NCI-H1417 (cell line): Measurements from ENCODE around the gene SMAD4.
"Not testable (repeated sequence)": the region's sequence is repeated elsewhere in the genome, so short reads cannot be mapped to it uniquely, and the experiment has no call there.

Experiments used
- DNase-seq, 3 experiments: peaks; one replicate each; lab custom pipeline; 2025; lab: John Stamatoyannopoulos, UW

Gene SMAD4

DNA sequence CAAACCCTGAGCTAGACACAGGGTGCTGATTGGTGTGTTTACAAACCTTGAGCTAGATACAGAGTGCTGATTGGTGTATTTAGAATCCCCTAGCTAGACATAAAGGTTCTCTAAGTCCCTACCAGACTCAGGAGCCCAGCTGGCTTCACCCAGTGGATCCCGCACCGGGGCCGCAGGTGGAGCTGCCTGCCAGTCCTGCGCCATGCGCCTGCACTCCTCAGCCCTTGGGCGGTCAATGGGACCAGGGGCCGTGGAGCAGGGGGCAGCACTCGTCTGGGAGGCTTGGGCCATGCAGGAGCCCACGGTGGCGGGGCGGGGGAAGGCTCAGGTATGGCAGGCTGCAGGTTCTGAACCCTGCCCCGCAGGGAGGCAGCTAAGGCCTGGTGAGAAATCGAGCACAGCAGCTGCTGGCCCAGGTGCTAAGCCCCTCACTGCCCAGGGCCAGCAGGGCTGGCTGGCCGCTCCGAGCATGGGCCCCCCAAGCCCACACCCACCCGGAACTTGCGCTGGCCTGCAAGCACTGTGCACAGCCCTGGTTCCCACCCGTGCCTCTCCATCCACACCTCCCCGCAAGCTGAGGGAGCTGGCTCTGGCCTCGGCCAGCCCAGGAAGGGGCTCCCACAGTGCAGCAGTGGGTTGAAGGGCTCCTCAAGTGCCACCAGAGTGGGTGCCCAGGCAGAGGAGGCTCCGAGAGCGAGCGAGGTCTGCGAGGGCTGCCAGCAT is 81.8 kb downstream of the SMAD4 start:
- DNase-seq: not testable (repeated sequence)

DNA sequence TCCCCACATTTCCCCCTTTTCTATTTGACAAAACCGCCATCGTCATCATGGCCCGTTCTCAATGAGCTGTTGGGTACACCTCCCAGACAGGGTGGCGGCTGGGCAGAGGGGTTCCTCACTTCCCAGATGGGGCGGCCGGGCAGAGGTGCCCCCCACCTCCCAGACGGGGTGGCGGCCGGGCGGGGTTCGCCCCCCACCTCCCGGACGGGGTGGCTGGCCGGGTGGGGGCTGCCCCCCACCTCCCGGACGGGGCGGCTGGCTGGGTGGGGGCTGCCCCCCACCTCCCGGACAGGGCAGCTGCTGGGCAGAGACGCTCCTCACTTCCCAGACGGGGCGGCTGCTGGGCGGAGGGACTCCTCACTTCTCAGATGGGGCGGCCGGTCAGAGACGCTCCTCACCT is 87.0 kb downstream of the SMAD4 start:
- not testable (repeated sequence) for DNase-seq

DNA sequence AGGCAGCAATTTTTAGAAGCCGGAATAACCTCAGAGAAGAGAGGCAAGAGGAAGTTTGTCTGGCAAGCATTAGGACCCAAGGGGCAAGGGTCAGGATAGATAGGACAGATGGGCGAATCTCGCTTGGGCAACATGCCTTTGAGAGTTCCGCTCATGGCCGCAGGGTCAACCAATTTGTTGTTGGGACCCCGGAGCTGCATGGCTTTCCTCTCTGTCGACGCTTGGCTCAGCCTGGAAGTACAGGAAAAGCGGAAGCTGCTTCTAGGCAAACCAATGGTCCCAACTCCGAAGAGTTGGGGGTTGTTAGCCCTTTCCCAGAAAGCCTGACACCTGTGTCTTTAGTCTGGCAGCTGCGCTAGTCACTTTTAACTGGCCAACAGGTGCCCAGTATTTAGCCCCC is 89.5 kb downstream of the SMAD4 start:
- DNase-seq: not testable (repeated sequence)

DNA sequence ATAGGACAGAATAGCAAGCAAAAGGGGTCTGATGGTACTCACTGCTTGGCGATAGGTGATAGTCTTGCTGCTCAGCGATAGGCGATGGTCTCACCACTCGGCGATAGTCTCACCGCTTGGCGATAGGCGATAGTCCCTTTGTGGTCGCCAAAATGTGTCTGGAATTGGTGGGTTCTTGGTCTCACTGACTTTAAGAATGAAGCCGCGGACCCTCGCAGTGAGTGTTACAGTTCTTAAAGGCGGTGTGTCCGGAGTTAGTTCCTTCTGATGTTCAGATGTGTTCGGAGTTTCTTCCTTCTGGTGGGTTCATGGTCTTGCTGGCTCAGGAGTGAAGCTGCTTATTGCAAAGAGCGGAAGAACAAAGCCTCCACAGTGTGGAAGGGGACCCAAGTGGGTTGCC is 90.0 kb downstream of the SMAD4 start:
- not testable (repeated sequence) for DNase-seq

DNA sequence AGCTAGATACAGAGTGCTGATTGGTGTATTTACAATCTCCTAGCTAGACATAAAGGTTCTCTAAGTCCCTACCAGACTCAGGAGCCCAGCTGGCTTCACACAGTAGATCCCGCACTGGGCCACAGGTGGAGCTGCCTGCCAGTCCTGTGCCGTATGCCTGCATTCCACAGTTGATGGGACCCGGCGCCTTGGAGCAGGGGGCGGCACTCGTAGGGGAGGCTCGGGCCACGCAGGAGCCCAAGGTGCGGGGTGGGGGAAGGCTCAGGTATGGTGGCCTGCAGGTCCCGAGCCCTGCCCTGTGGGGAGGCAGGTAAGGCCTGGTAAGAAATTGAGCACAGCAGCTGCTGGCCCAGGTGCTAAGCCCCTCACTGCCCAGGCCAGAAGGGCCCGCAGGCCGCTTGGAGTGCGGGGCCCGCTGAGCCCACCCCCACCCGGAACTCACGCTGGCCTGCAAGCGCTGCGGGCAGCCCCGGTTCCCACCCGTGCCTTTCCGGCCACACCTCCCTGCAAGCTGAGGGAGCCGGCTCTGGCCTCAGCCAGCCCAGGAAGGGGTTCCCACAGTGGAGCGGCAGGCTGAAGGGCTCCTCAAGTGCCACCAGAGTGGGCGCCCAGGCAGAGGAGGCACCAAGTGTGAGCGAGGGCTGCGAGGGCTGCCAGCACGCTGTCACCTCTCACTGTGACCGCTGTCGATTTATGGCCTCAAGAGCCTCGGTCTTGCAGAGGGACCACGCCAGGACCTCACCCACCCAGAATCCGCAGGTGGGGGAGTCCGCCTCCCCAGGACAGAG is 91.0 kb downstream of the SMAD4 start:
- no peak for DNase-seq

DNA sequence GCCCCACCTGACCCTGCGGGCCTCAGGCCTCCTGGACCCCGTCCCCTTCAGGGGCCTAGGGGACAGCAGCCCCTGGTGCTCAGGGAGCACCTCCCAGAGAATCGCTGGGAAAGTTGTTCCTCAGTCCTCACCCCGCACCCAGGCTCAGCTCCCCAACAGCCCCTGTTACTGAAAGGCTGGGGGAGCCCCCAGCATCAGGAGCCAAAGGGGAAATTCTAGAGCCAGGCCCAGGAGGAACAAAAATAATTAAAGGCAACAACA is 91.5 kb downstream of the SMAD4 start:
- no peak for DNase-seq

DNA sequence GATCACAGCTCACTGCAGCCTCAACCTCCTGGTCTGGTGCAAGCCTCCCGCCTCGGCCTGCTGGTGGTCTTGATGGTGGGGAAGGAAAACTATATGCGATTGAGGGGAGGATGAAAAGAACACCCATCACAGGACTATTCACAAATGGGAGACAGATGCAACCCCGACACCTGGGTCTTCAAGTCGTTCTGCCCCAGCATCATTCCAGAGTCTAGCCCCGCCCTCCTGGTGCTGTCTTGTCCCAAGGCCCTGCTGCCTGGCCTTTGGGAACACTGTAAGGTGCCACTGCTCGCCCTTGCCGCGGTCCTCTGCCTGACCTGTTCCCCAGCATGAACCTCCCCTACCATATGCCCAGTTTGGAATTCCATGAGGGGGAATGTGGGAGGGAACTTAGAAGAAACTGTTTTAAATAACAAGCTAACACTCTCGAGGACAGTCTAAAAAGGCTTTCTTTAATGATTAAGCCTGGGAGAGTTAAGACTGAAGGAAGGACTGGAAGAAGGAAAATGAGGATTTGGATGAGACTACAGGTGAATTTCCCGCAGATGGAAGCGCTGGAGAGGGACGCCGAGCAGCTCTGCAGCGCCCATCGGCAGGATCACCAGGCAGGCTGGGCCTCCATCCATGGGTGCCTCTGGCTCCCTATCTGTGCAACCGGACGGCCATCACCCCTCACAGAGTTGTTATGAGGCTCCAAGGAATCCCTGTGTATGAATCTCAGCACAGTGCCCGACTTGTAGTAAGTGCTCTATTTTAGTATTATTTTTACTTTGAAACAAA is 92.4 kb downstream of the SMAD4 start:
- DNase-seq: no peak

DNA sequence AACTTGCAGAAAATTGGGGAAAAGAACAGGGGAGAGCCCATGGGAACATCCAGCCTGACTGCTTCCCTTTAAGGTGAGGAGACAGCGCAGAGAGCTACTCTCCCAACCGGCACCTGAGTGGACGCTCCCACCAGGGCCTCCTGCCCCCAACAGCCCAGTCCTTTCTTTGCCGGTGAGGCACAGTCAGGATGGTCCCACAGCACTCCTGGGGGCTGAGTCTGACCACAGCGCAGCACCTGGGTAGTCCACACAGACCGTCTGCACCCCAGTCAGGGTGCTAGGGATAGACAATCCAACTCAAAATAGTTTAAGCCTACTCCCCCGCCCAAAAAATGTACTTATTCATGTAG is 93.0 kb downstream of the SMAD4 start:
- DNase-seq: no peak

DNA sequence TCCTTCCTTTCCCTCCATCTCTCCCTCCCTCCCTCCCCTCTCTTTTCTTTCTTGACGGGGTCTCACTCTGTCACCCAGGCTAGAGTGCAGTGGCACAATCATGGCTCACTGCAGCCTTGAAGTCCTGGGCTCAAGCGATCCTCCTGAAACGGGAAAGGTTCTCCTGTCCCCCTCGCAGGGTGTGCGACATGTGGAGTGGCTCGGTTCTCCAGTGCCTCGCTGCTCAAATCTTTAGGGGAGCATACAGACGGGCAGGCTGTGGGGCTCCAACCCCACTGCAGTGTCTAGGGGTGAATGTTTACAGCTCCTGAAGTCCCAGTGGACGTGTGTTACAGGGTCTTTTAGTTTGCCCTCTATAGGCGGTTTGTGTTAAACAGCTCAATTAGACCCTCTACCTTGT is 93.5 kb downstream of the SMAD4 start:
- DNase-seq: no peak

DNA sequence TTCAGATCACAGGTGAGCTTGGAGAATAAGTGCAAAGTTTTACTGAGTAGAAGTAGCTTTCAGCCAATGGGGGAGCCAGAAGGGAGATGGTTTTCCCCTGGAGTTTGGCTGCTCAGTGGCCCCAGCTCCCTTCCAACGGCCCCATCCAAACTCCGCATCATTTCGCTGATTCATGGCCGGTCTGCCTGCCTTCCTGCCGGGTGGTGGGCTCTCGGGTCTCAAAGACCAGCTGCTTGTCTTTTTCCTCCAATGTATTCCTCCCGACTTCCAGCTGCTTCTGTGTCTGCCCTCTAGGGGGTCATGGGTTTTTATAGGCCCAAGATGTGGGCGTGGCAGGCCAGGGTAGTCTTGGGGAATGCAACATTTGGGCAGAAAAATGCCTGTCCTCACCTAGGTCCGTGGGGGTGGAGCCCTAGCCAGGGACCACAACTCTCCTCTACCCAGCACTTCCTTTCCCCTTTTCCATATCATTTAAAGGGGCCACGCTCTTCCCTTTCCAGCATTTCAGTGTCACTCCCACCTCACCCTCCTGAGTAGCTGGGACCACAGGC is 94.0 kb downstream of the SMAD4 start:
- DNase-seq: no peak

DNA sequence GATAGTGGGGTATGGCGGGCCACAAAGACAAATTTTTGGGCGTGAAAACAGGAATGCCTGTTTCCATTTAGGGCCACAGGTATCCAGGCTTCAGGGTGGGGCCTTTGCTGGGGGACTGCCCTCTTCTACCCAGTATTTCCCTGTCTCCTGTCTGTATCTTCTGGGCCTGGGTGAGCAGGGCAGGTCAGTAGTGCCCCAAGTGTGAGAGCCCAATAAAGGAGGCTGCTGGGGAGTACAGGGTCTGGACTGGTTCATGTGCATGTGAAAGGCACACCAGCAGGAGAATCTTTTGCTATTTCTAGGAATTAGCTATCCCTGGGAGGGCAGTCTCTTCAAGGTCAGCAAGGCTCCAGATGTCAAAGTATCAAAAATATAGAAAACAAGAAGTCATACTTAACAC is 96.0 kb downstream of the SMAD4 start:
- no peak for DNase-seq

DNA sequence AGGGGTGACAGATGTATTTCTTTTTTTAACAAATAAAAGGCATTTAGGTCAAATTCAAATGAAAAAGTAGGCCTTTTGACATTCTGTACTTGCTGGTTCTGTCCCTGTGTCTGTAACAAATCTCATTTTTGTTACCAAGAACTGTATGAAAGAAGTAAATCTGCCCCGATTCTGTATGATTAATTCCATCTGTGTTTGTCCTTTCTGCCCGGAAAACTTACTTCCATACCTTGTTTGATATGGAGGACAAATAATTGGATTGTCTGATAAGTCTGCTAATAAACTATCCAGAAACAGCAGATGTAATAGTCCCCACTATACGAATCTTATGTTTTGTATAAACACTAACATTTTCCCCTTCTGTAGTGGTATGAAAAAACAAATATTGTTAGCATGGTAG is 97.7 kb downstream of the SMAD4 start:
- no peak for DNase-seq

DNA sequence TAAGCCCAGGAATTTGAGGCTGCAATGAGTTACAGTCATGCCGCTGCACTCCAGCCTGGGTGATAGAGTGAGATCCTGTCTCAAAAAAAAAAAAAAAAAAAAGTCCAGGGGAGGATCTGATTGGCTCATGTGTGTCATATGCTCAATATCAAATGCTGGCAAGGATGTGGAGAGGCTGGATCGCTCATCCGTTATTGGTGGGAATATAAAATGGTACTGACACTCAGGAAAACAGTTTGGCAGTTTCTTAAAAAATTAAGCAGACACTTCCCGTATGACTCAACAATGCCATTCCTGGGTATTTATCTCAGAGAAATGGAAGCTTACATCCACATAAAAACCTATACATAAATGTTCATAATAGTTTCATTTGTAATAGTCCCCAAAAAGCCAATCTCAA is 98.5 kb downstream of the SMAD4 start:
- no peak for DNase-seq

DNA sequence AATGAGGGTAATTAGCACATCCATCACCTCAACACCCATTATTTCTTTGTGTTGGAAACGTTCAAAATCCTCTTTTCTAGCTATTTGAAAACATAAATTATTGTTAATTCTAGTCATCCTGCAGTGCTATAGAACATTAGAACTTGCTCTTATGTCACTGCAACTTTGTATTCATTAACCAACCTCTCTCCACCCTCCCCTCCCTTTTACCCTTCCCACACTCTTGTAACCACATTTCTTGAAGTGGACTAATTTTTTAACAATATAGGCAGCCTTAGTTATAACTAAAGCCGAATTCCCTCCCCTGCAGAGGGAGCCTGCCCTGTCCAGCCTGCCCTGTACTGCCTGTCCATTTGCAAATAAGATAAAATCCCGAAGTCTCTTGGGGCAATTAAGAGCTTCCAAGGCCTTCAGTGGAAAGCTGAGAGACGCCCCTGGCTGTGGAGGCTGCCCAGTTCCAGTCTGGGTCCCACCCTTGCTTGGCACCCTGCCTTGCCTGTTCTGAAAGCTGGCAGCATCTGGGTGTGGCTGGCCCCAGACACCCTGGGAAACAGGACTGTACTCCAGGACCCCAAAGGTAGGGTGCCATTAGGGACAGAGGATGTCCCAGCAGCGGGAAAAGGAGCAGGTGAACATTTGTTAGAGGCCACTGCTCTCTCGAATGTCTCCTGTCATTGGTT is 102.4 kb downstream of the SMAD4 start:
- DNase-seq: no peak

DNA sequence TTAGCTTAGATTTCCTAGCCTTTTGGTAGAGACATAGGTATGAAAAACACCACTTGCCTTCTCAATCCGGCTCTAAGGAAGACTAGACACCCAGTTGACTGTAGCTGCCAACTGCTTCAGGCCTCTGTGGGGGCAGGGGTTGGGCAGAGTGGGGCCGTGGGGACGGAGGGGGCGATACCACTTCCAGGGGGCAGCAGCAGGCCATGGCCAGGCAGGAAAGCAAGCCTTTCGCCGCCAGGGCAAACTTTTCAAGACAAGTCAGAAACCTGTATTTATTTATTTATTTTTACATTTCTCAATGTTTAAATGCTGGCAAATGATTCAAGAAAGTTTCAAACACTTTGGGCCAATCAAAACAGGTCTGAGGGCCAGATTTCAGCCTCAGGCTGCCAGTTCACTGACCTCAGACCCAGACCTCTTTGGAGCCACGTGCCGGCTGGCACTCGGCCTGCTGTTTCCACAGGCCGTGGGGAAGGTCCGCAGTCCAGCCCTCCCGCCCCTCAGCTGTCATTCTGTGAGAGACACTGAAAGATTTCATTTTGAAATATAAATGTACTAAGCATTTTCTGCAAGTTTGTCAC is 103.7 kb downstream of the SMAD4 start:
- DNase-seq: no peak
